Uterus (tissue), 2 donors: ENCODE data around the gene EPB41L1.

ENCODE experiments used
- POLR2A ChIP-seq, 2 donors: fragments of 450-650 bp; IDR thresholded peaks; one replicate each; pipeline ENCODE4 v1.6.1; 2016; ENCODE audit warnings: antibody characterized with exemption in 2 of 2, mild to moderate bottlenecking in 1 of 2, moderate library complexity in 1 of 2
- TF ChIP-seq, protein P1 (sequence below), 4 experiments: fragments of 200-600 bp in 2 of 4; fragments of 450-650 bp in 2 of 4; sonication (generic) in 2 of 4; IDR thresholded peaks; one replicate each; pipeline ENCODE4 v1.5.1; 2016 to 2019; ENCODE audit warnings: antibody characterized with exemption in 4 of 4, mild to moderate bottlenecking in 2 of 4, moderate library complexity in 1 of 4

DNA sequence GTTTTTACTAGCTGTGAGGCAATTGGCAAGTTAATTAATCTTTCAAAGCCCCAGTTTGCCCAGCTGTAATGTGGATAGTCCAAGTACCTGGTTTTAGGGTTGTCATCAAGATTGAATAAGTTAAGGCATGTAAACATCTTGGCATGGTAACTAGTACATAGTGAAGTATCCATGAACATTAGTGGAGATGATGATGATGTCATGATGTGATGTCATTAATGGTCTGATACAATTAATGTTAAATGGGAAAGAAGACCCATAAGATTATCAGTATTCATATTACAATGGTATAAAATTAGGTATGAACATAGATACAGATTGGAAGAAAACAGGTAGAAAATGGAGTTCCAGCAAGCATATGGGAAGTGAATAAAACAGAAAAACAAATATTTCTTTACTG is 5.3 kb downstream of the EPB41L1 start:
- TF ChIP-seq POLR2A (IDR thresholded peaks at IDR 0.05): no peak
- TF ChIP-seq, protein P1, sequence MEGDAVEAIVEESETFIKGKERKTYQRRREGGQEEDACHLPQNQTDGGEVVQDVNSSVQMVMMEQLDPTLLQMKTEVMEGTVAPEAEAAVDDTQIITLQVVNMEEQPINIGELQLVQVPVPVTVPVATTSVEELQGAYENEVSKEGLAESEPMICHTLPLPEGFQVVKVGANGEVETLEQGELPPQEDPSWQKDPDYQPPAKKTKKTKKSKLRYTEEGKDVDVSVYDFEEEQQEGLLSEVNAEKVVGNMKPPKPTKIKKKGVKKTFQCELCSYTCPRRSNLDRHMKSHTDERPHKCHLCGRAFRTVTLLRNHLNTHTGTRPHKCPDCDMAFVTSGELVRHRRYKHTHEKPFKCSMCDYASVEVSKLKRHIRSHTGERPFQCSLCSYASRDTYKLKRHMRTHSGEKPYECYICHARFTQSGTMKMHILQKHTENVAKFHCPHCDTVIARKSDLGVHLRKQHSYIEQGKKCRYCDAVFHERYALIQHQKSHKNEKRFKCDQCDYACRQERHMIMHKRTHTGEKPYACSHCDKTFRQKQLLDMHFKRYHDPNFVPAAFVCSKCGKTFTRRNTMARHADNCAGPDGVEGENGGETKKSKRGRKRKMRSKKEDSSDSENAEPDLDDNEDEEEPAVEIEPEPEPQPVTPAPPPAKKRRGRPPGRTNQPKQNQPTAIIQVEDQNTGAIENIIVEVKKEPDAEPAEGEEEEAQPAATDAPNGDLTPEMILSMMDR (IDR thresholded peaks at IDR 0.05): no peak
